Measurements from ENCODE around the gene RNF149.

DNA sequence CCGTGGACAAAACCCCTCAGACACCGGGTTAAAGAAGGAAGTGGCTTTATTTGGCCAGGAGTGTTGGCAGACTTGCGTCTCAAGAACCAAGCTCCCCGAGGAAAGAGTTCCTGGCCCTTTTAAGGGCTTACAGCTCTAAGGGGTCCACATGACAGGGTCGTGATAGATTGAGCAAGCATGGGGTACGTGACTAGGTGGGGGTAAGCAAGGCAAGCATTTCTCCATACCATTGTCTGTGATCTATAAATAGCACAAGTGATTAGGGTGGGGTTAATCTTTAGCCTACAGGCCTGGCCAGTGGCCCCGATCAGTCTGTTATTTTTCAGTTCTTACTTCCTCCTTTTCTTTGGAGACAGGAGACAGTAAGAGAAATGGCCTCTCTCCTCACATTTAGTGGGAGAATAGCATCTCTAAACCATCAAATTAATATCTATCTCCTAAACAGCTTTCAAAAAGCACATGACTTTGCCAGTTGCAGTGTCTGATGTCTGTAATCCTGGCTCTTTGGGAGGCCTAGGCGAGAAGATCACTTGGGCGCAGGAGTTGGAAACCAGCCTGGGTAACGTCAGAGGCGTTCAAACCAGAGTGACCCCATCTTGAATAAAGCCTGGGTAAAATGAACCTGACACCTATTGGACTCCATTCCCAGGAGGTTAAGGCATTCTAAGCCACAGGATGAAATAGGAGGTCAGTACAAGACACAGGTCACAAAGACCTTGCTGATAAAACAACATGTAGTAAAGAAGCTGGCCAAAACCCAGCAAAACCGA is 74.1 kb downstream of the RNF149 start:
- no peak for TF ChIP-seq POLR2AphosphoS5 (IDR thresholded peaks at IDR 0.05; ENCODE audit: low read depth, low read length)
- TF ChIP-seq POLR2A (IDR thresholded peaks at IDR 0.05; ENCODE audit: low read depth, low read length), result no peak
- no peak for TF ChIP-seq TAF1 (IDR thresholded peaks at IDR 0.05; ENCODE audit: low read depth, low read length)
